Nephron (organoid): ENCODE data around the gene OR2AP1.
A peak's percentile ranks its signal among the peaks of the same experiment; 100 is the strongest.

Source experiments
- H3K27ac Mint-ChIP-seq, 3 experiments: 2 replicates each; pipeline ENCODE4 v1.8.0; 2020; ENCODE audit warnings: mixed read lengths in 3 of 3, mild to moderate bottlenecking in 2 of 3, moderate library complexity in 1 of 3
- H3K27me3 Mint-ChIP-seq: 2 replicates; pipeline ENCODE4 v1.8.0; 2021; ENCODE audit warnings: low read depth, mild to moderate bottlenecking, moderate library complexity, mixed read lengths
- H3K36me3 Mint-ChIP-seq: 2 replicates; pipeline ENCODE4 v1.8.0; 2020; ENCODE audit warnings: low read depth, mixed read lengths
- H3K4me1 Mint-ChIP-seq: 2 replicates; pipeline ENCODE4 v1.8.0; 2020; ENCODE audit warnings: mixed read lengths
- H3K4me3 Mint-ChIP-seq, 3 experiments: 2 replicates each; pipeline ENCODE4 v1.8.0; 2020; ENCODE audit warnings: mild to moderate bottlenecking in 3 of 3, mixed read lengths in 3 of 3, moderate library complexity in 2 of 3
- H3K9me3 Mint-ChIP-seq: 2 replicates; pipeline ENCODE4 v1.8.0; 2020; ENCODE audit warnings: mixed read lengths
- CTCF ChIP-seq, 3 experiments: fragments of 200-600 bp; sonication (generic); IDR thresholded peaks; one replicate each; pipeline ENCODE4 v1.5.0; 2021; ENCODE audit warnings: antibody characterized with exemption in 3 of 3; ENCODE audit not compliant: unreplicated experiment in 3 of 3

The OR2AP1 gene

GRCh38 chr12:55619354-55620138, 47.3 kb downstream of the OR2AP1 start:
- TF ChIP-seq CTCF (IDR thresholded peaks at IDR 0.05; ENCODE audit: unreplicated experiment in 3 of 3): peak; percentile 80 to 94 (median 88)
- no peaks in the 10 kb centered on the region for H3K36me3 Mint-ChIP-seq
- peaks cover 7% of the 10 kb centered on the region for H3K27me3 Mint-ChIP-seq
- no peak overlapping the region for H3K4me3 Mint-ChIP-seq
- no peaks in the 10 kb centered on the region for H3K4me1 Mint-ChIP-seq
- H3K27ac Mint-ChIP-seq: no peak overlapping the region
- peaks cover 27% of the 10 kb centered on the region for H3K9me3 Mint-ChIP-seq

GRCh38 chr12:55624056-55624455, 51.8 kb downstream of the OR2AP1 start:
- no peak for TF ChIP-seq CTCF (IDR thresholded peaks at IDR 0.05; ENCODE audit: unreplicated experiment in 3 of 3)

More at GRCh38 chr12:55624056-55624455, 51.8 kb downstream of the OR2AP1 start:
- Mint-ChIP-seq H3K27ac (no peak overlapping the region), H3K36me3 (no peaks in the 10 kb centered on the region), H3K4me3 (no peak overlapping the region), H3K27me3 (no peaks in the 10 kb centered on the region), H3K9me3 (no peaks in the 10 kb centered on the region), H3K4me1 (no peaks in the 10 kb centered on the region)
